GM23338 (cell line): ENCODE measurements around the gene EBPL.

Experiments
- CREB1 ChIP-seq: fragments of 250-450 bp; sonication (Bioruptor Pico); IDR thresholded peaks from 2 replicates; pipeline ENCODE4 v1.5.0; 2020; ENCODE audit warnings: low read depth, mild to moderate bottlenecking, moderate library complexity
- CTCF ChIP-seq, 2 experiments: fragments of 200-600 bp in 1 of 2; sonication (generic) in 1 of 2; conservative IDR thresholded peaks; 2 replicates each; pipeline versions ENCODE4 v1.5.1 to v1.6.1; 2016 to 2017; ENCODE audit warnings: antibody characterized with exemption in 2 of 2, low read depth in 2 of 2, mild to moderate bottlenecking in 2 of 2, moderate library complexity in 1 of 2
- ETS1 ChIP-seq: IDR thresholded peaks from 2 replicates; pipeline ENCODE4 v1.6.1; 2016; ENCODE audit warnings: antibody characterized with exemption
- EZH2 ChIP-seq: fragments of 200-600 bp; sonication (generic); IDR thresholded peaks from one replicate; pipeline ENCODE4 v1.8.0; 2017; ENCODE audit warnings: antibody characterized with exemption, mild to moderate bottlenecking, low read depth; ENCODE audit not compliant: unreplicated experiment
- EZH2phosphoT487 ChIP-seq: fragments of 200-600 bp; sonication (generic); IDR thresholded peaks from one replicate; pipeline ENCODE4 v1.8.1; 2018; ENCODE audit warnings: antibody characterized with exemption; ENCODE audit not compliant: unreplicated experiment
- JUNB ChIP-seq: IDR thresholded peaks from one replicate; pipeline ENCODE4 v1.6.1; 2016; ENCODE audit warnings: antibody characterized with exemption; ENCODE audit not compliant: unreplicated experiment
- NANOG ChIP-seq: IDR thresholded peaks from 2 replicates; pipeline ENCODE4 v1.6.1; 2016; ENCODE audit warnings: antibody characterized with exemption, borderline replicate concordance
- POLR2AphosphoS5 ChIP-seq: IDR thresholded peaks from 2 replicates; pipeline ENCODE4 v1.6.1; 2016; ENCODE audit warnings: antibody characterized with exemption, low read depth
- REST ChIP-seq: IDR thresholded peaks from one replicate; pipeline ENCODE4 v1.6.1; 2018; ENCODE audit warnings: antibody characterized with exemption; ENCODE audit not compliant: unreplicated experiment
- STAT1 ChIP-seq: IDR thresholded peaks from one replicate; pipeline ENCODE4 v1.6.1; 2016; ENCODE audit warnings: antibody characterized with exemption; ENCODE audit not compliant: unreplicated experiment
- ZNF462 ChIP-seq: fragments of 250-450 bp; sonication (Bioruptor Pico); IDR thresholded peaks from 2 replicates; pipeline ENCODE4 v1.5.0; 2020; ENCODE audit warnings: mild to moderate bottlenecking, moderate library complexity

GRCh38 chr13:49651570-49652354 is 39.5 kb downstream of the EBPL start:
- no peak for TF ChIP-seq CTCF (conservative IDR thresholded peaks at IDR 0.05; ENCODE audit: low read depth in 2 of 2)
- no peak for TF ChIP-seq EZH2phosphoT487
- TF ChIP-seq REST = no peak
- no peak for TF ChIP-seq JUNB
- TF ChIP-seq EZH2 = no peak
- TF ChIP-seq ETS1 = no peak
- TF ChIP-seq POLR2AphosphoS5 = no peak
- TF ChIP-seq CREB1 (CRISPR knock-in tag) = no peak
- no peak for TF ChIP-seq STAT1
- TF ChIP-seq ZNF462 (CRISPR knock-in tag) = no peak
- no peak for TF ChIP-seq NANOG
